IMR-90 (cell line): ENCODE data around the gene BTBD17. TPM values are rescaled to one million over a fixed set of nuclear protein-coding genes. Genes with fewer than 3 reads are reported as not detected.

Source experiments
- ATAC-seq: fragments of 200-7000 bp; cut with Tn5 transposase; 2 replicates; pipeline ENCODE4 v1.9.1; 2020; ENCODE audit warnings: low read depth, mild to moderate bottlenecking, moderate library complexity
- BruUV-seq: library from RNA; stranded (reverse); fragments of 400-500 nt; replicated peaks from 2 replicates; lab custom pipeline; 2021; lab: Mats Ljungman, UMichigan
- CTCF ChIA-PET: fragments of 300-600 bp; formaldehyde crosslinking; extraction: SDS; loops from one replicate; lab custom pipeline; 2021; ENCODE audit warnings: antibody characterized with exemption; lab: Yijun Ruan, JAX
- POLR2A ChIA-PET: fragments of 300-600 bp; sonication (Branson Sonifier 250); formaldehyde crosslinking; loops from one replicate; lab custom pipeline; 2022; ENCODE audit warnings: antibody characterized with exemption; ENCODE audit not compliant: unreplicated experiment; lab: Charles Lee
- DNase-seq: peaks from one replicate; pipeline ENCODE4 v3.0.0; 2013
- H2AFZ ChIP-seq: replicated peaks from 2 replicates; pipeline ENCODE3; 2013; ENCODE audit warnings: low read length, mild to moderate bottlenecking; ENCODE audit not compliant: poor library complexity
- H2AK5ac ChIP-seq: 2 replicates; pipeline ENCODE4 v1.6.1; 2013; ENCODE audit warnings: low read depth, low read length, inconsistent platforms
- H2AK9ac ChIP-seq: replicated peaks from 2 replicates; pipeline ENCODE3; 2013; ENCODE audit warnings: mild to moderate bottlenecking, low read depth, low read length, moderate library complexity; ENCODE audit not compliant: poor library complexity
- H2BK120ac ChIP-seq: 2 replicates; pipeline ENCODE4 v1.6.1; 2013; ENCODE audit warnings: low read depth, low read length, inconsistent platforms
- H2BK15ac ChIP-seq: 3 replicates; pipeline ENCODE4 v1.6.1; 2013; ENCODE audit warnings: low read depth, low read length, inconsistent platforms
- H2BK20ac ChIP-seq: 2 replicates; pipeline ENCODE4 v1.6.1; 2013; ENCODE audit warnings: low read depth, mild to moderate bottlenecking, inconsistent platforms, low read length, moderate library complexity
- H2BK5ac ChIP-seq: 2 replicates; pipeline ENCODE4 v1.6.1; 2013; ENCODE audit warnings: mild to moderate bottlenecking, low read depth, low read length, inconsistent platforms; ENCODE audit not compliant: poor library complexity, severe bottlenecking
- H3K14ac ChIP-seq: replicated peaks from 2 replicates; pipeline ENCODE4 v1.6.1; 2013; ENCODE audit warnings: low read depth, low read length, inconsistent platforms
- H3K18ac ChIP-seq: 2 replicates; pipeline ENCODE4 v1.6.1; 2013; ENCODE audit warnings: low read depth, low read length, control low read depth
- H3K23ac ChIP-seq: 2 replicates; pipeline ENCODE4 v1.6.1; 2013; ENCODE audit warnings: low read depth, low read length, inconsistent platforms
- H3K27ac ChIP-seq: 2 replicates; pipeline ENCODE4 v1.5.1; 2013; ENCODE audit warnings: mild to moderate bottlenecking, control low read depth, low read length; ENCODE audit not compliant: insufficient read depth
- H3K27me3 ChIP-seq: 2 replicates; pipeline ENCODE4 v1.6.1; 2013; ENCODE audit warnings: low read length; ENCODE audit not compliant: control insufficient read depth, insufficient read depth
- H3K36me3 ChIP-seq: 2 replicates; pipeline ENCODE4 v1.6.1; 2013; ENCODE audit warnings: low read length, mixed read lengths; ENCODE audit not compliant: control insufficient read depth, insufficient read depth
- H3K4ac ChIP-seq: 2 replicates; pipeline ENCODE4 v1.6.1; 2013; ENCODE audit warnings: low read depth, low read length, inconsistent platforms
- H3K4me1 ChIP-seq: 2 replicates; pipeline ENCODE4 v1.6.1; 2013; ENCODE audit warnings: low read length, mixed read lengths; ENCODE audit not compliant: control insufficient read depth, insufficient read depth
- H3K4me2 ChIP-seq: 2 replicates; pipeline ENCODE4 v1.6.1; 2013; ENCODE audit warnings: low read depth, mild to moderate bottlenecking, control low read depth, low read length, moderate library complexity
- H3K4me3 ChIP-seq: 2 replicates; pipeline ENCODE4 v1.5.1; 2013; ENCODE audit warnings: low read depth, mild to moderate bottlenecking, control low read depth, low read length, moderate library complexity; ENCODE audit not compliant: insufficient read depth
- H3K56ac ChIP-seq: 2 replicates; pipeline ENCODE4 v1.6.1; 2013; ENCODE audit warnings: low read length, inconsistent platforms; ENCODE audit not compliant: insufficient read depth; ENCODE audit errors: extremely low read depth
- H3K79me1 ChIP-seq, 2 experiments: 2 replicates each; pipeline ENCODE4 v1.6.1; 2013; ENCODE audit warnings: low read length in 2 of 2, inconsistent platforms in 1 of 2, low read depth in 1 of 2
- H3K9ac ChIP-seq: 2 replicates; pipeline ENCODE4 v1.6.1; 2013; ENCODE audit warnings: low read depth, low read length, control low read depth
- H3K9me1 ChIP-seq: 2 replicates; pipeline ENCODE4 v1.6.1; 2013; ENCODE audit warnings: low read length, inconsistent platforms; ENCODE audit not compliant: insufficient read depth
- H3K9me3 ChIP-seq: 2 replicates; pipeline ENCODE4 v1.6.1; 2013; ENCODE audit warnings: low read length; ENCODE audit not compliant: control insufficient read depth, insufficient read depth
- H4K20me1 ChIP-seq: 2 replicates; pipeline ENCODE4 v1.6.1; 2013; ENCODE audit warnings: low read length, inconsistent platforms; ENCODE audit not compliant: insufficient read depth
- H4K5ac ChIP-seq: 2 replicates; pipeline ENCODE4 v1.6.1; 2013; ENCODE audit warnings: mild to moderate bottlenecking, low read depth, low read length, control low read depth
- H4K8ac ChIP-seq, 2 experiments: 2 replicates each; pipeline ENCODE4 v1.6.1; 2013; ENCODE audit warnings: low read depth in 2 of 2, low read length in 2 of 2, control low read depth in 1 of 2, inconsistent platforms in 1 of 2
- H4K91ac ChIP-seq: 2 replicates; pipeline ENCODE4 v1.6.1; 2013; ENCODE audit warnings: low read depth, low read length, inconsistent platforms; ENCODE audit not compliant: insufficient read depth
- CEBPB ChIP-seq: IDR thresholded peaks from 2 replicates; pipeline ENCODE4 v1.6.1; 2012; ENCODE audit warnings: low read depth, low read length, improper control_type of control experiment
- WGBS, 2 experiments: methylation state at CpG; one replicate each; pipeline versions ENCODE4 v1.1.5 to v1.1.7; 2013; ENCODE audit warnings: missing lambda C conversion rate in 2 of 2; ENCODE audit not compliant: insufficient read length in 1 of 2; ENCODE audit errors: extremely low coverage in 2 of 2; 5-methylcytosine and 5-hydroxymethylcytosine counted together
- dilution Hi-C: fragments of 300-500 bp; cut with HindIII; formaldehyde crosslinking; loops from one replicate; pipeline ENCODE4 v1.14.3; 2018; ENCODE audit warnings: low sequenced_read_pairs; ENCODE audit not compliant: unreplicated experiment
- in situ Hi-C: fragments of 300-500 bp; cut with MboI; formaldehyde crosslinking; loops from 3 replicates; pipeline ENCODE4 v1.14.3; 2019; ENCODE audit warnings: low sequenced_read_pairs, inconsistent platforms, mixed read lengths
- intact Hi-C: fragments of 100-400 bp; cut with micrococcal nuclease; formaldehyde crosslinking; loops from 2 replicates; pipeline ENCODE4 v1.10.0; 2022
- polyA plus RNA-seq, 3 experiments: library from polyadenylated mRNA; depleted of rRNA; stranded (reverse); fragments of >200 nt; gene quantifications; 2 replicates each; pipeline ENCODE4 v1.2.3, GENCODE V29; 2012; ENCODE audit warnings: low replicate concordance in 1 of 3
- total RNA-seq: library from RNA; depleted of rRNA; stranded (reverse); fragments of >200 nt; gene quantifications from 2 replicates; pipeline ENCODE4 v1.2.3, GENCODE V29; 2012

The BTBD17 gene
- total and polyA plus RNA-seq, 2 of the 4 experiments (the other 2 are of a cell fraction), result not detected

DNA sequence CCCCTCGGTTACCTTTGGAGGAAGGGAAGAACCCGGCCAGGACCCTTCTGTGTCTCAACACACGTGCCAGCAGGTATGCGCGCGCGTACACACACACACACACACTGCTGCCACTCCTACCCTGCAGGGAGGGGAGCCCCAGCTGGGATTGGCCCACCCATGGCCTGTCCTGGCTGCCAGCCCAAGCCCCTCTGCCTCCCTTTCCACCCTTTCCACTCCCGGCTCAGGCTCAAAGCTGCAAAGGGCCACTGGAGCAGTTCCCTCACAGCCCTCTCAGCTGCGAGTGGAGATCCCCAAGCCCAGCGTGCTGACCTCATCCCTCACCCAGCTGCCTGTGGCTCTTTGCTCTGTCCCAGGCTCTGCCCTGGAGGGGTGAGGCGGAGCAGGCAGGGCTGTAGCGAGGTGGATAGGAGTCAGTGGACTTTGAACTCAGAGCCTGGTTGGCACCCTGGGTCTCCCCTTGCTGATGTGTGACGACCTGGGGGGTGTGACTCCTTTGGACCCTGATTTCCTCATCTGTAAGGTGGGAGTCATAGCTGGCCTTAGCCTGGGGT, 21.1 kb downstream of the BTBD17 start:
- intact Hi-C loops (no loop called here), dilution Hi-C loops (no loop called here), in situ Hi-C loops (no loop called here)
- H3K14ac ChIP-seq, result no peak overlapping the region
- no peak for ATAC-seq
- no peak for TF ChIP-seq CEBPB
- DNase-seq, result no peak
- ChIA-PET CTCF (no interaction called here), POLR2A (no interaction called here)
- no CpG with 5 or more reads among the region's 13 CpGs for WGBS, 2 experiments
- no peak overlapping the region for H2AK5ac ChIP-seq
- no peak overlapping the region for H3K56ac ChIP-seq
- H3K4ac ChIP-seq, result no peak overlapping the region
- no peak overlapping the region for H2BK120ac ChIP-seq
- H2BK15ac ChIP-seq, result no peak overlapping the region
- no peak overlapping the region for H3K23ac ChIP-seq
- no peaks in the 10 kb centered on the region for H4K20me1 ChIP-seq
- H3K27me3 ChIP-seq, result no peaks in the 10 kb centered on the region; the same call in 1 of the 2 replicates
- H3K79me1 ChIP-seq, result no peaks in the 10 kb centered on the region
- no peaks in the 10 kb centered on the region for H3K9me3 ChIP-seq
- no peak overlapping the region for H4K8ac ChIP-seq
- no peak overlapping the region for H3K4me2 ChIP-seq
- no peak overlapping the region for H4K91ac ChIP-seq
- no peak overlapping the region for H2BK20ac ChIP-seq
- no peak overlapping the region for H2AFZ ChIP-seq
- no peaks in the 10 kb centered on the region for H3K4me1 ChIP-seq
- no TSS peak for BruUV-seq
- H3K9ac ChIP-seq, result no peak overlapping the region
- H2AK9ac ChIP-seq, result no peak overlapping the region
- no peak overlapping the region for H2BK5ac ChIP-seq
- no peak overlapping the region for H3K18ac ChIP-seq
- no peak overlapping the region for H3K4me3 ChIP-seq
- H3K27ac ChIP-seq, result no peak overlapping the region
- no peak overlapping the region for H4K5ac ChIP-seq
- no peaks in the 10 kb centered on the region for H3K36me3 ChIP-seq
- H3K9me1 ChIP-seq, result no peaks in the 10 kb centered on the region
